Mucosa of gallbladder (tissue), 1 donor: ENCODE measurements around the gene WIZ. TPM values are rescaled to one million over a fixed set of nuclear protein-coding genes. Genes with fewer than 3 reads are reported as not detected.

ENCODE experiments used
- DNase-seq: peaks from one replicate; pipeline ENCODE4 v3.0.0-alpha.2; 2020; ENCODE audit warnings: low spot score
- total RNA-seq: library from RNA; stranded (reverse); gene quantifications from one replicate; pipeline ENCODE4 v1.2.1, GENCODE V29; 2021
- donor health status: DM: no; HTN: no; CAD: no.

The WIZ gene
- total RNA-seq, 1 donor from 2014 or later, result 48.7 TPM

DNA sequence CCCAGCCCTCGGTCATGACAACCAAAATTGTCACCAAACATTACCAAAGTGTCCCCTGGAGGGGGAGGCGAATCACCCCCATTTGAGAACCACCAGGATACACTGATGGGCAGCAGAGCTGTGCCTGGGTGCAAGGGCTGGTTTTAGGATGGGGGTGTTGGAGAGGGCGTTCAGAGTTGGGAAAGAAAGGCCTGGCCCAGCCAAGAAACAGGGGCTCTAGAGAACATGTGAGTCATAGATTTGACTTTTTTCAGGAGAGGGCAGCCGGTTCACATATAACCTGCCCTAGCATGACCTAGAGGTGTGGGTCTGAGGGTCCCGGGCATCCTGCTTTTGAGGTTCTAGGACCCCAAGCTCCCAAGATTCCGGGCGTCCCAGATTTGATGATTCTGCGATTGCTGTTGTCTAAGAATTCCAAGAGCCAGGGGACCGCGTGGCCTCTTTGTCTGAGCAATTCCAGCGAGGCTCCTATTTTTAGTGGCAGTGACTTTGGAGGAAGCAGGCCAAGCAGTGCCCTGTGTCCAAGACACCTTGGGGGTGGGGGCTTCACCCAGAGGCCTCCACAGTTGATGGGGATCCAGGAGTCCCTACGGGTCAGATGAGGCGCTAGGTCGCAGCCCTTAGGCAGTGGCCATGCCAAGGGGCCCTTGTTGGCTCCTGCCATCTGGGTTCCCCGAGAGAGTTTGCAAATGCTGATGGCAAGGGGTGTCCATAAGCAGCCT is 5.1 kb downstream of the WIZ start:
- DNase-seq, result no peak

DNA sequence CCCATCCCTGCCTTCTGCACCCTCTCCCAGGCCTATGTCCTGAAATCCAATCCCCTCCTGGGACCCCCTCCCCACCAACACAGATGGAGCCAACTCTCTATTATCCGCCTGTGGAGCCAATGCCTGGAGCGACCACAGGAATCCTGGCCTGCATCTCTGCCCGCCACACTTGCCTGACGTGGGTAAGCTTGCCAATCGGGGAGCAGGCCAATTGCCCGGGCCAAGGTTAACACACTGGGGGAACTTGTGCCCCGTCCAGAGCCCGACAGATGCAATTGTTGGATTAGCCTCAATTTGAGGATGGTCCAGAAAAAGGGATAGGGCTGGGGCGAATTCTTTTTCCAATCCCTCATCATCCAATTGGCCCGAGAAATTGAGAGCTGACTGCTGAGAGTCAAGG is 5.9 kb downstream of the WIZ start:
- DNase-seq, result no peak

DNA sequence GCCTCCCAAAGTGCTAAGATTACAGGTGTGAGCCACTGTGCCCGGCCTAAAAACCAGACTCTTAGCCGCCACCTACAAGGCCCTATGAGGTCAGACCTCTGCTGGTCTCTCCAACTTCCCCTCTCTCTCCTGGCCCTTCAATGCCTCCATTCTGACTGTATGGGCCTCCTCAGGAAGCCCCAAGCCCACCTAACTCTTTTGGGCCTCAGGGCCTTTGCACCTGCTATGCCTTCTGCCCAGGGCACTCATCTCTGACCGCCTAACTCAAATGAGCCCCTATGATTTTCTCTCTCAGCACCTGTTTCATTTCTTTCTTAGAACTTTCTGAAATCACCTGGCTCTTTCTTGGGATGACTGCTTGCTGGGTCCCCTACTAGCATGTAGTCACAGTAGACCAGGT is 6.4 kb downstream of the WIZ start:
- no peak for DNase-seq

DNA sequence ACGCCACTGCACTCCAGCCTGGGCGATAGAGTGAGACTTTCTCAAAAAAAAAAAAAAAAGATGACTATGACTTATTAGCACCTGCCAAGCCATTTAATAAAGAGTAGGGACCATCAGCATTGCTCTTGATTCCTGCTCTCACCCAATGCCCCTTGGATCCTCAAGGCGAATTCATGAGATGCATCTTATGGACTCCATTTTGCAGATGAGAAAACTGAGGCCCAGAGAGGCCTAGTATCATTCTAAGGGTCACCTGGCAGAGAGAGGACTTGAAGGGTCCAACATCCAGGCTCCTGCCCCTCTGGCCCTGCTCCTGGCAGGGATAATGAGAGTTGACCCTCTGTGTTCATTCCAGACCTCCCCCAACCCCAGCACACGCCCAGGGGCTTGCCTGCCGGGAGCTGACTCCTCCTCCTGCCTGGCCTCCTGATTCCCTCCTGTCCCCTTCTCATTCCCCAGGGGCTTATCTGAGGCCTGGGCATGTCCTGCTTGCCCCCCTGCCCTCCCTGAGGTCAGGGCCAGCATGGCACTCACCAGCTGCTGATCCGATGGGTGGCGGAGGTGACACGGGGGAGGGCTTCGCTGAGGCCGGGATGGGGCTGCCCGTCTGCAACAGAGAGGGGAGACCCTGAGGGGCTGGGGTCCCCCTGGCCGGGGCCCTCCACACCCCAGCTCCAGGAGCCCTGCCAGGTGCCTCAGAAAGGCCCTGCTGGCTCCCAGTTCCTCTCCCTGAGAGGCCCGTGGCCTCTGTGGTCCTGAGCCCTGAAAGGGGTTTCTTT is 7.4 kb downstream of the WIZ start:
- DNase-seq, result no peak

DNA sequence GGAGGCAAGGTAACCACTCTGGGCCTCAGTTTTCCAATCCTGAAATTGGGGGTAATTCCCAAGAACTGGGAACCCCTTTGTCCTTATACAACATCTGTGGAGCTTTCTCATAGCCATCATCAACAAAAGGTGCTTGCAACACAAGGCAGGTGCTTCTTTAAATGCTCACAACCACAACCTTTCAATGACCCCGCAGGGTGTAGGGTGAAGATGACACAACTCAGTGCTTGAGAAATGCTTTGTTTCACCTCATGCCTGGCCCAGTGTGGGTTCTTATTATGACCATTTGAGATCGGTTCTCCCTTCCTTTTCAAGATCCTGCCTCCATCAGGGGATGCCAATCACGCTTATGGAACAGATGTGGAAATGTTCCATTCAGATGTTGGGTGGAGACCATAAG is 8.4 kb downstream of the WIZ start:
- no peak for DNase-seq

DNA sequence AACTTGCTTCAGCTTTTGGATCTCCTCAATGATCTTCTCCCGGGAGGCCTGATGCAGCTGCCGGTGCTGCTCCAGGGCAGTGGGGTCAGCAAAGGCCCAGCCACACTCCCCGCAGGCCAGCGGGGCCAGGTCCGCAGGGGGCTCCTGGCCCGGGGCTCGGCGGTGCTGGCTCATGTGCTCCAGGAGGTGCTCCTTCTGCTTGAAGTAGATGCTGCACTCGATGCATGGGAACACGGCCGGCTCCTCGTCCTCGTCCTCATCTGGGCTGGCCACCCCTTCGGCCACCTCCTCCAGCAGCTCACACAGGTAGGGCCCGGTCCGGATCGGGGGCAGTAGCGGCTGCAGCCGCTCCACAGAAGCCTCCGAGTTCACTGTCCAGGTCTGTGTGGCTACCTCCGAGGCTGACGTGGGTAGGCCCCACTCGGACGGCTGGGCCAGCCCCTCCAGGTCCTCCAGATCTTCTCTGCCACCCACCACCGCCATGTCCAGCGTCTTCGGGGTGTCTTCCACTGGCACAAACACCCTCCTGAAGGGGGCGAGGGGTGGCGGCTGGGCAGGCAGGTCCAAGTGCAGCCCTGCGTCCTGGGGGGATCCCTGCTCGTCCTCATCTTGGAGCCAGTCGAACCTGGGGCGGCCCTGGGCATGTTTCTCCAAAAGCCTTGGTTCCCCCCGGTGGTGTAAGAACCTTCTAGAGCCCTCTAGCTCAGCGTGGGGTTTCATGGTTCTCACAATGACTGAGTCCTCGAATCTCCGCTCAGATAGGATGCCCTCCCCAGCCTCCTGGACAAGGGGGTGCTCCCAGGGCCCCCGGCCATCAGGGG is 9.7 kb downstream of the WIZ start:
- DNase-seq, result no peak

DNA sequence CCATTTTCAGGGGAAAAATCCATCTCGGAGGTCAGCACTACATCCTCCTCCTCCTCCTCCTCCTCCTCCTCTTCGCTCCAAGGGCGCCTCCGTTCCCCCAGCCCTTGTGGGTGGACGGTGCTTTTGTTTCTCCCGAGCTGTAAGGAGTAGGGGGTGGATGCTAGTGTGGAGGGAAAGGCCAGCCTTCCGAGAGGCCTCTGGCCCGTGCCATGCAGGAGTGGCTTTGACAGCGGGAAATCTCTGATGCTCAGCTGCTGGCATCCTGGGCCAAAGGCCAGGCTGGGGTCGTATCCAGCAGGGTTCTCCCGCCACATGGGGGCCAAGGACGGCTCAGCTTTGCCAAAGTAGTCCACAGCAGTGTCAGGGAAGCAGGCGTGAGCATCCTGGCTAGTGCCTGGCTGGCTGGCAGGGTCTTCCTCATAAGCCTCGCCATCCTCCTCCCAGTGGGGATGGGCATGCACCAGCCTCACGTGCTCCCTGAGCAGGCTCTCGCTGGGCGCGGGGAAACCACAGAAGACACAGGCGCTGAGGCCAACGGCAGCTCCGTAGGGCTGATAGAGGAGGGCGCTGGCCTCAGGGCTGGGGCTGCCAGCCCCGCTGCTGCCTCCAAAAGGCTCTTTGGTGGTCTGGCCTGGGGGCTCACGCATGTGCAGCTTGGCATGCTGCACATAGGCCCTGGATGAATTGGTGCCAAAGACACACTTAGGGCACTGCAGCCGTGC is 10.5 kb downstream of the WIZ start:
- no peak for DNase-seq

DNA sequence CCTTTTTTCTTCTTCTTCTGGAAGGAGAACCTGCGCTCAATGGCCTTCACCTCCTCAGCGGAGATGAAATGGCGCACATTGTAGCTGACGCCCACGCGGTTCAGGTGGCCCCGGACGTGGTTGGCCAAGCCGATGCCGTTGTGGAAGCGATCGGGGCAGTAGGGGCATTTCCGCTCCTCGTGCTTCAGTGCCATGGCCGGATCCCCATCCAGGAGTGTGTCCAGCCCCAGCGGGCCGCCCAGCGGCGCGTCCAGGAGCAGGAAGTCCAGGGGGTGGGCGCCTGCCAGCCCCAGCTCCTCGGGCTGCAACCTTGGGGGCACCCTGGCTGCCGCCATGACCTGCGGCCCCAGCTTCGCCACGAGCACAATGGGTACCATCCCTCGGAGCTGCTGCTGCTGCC is 11.2 kb downstream of the WIZ start:
- no peak for DNase-seq

DNA sequence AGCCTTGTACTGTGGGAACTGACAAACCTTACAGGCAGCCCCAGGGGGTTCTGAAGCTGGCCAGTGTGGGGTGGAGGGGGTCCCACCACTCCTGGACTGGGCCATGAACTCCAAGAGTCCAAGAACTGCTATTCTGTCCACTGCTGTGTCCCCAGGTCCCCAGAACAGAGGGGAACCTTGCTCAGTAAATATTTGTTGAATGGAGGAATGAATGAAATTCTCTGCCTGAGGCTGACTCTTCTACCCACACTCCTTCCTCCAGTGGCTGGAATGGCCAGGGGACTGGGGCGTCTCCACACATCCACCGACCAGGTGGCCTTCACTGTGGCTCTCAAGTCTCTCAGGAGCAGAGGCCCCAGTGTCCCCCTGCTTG is 11.6 kb downstream of the WIZ start:
- no peak for DNase-seq

DNA sequence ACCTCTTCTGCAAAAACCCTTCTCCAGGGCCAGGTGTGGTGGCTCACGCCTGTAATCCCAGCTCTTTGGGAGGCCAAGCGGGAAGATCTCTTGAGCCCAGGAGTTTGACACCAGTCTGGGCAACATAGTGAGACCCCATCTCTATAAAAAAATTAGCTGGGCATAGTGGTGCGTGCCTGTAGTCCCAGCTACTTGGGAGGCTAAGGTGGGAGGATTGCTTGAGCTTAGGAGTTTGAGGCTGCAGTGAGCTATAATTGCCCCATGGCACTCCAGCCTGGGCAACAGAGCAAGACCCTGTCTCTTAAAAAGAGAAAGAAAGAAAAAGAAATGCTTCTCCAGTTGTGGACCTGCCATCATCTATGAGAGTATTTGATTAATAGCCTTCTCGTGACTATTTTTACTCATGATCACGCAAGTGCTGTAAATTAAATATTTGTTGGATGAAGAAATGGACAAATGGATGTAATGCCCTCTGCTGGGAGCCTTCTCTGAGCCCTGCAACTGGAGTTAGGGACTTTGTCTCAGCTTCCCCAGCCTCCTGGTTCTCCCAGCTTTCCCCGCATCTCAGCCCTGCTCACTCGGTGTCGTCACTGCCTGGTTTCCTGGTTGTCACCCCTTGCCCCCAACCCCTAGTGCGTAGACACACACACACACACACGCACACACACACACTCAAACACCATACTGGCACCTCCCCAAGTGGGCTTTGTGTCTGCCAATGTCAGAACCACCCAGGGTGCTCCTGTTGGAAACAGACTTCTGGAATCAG is 12.2 kb downstream of the WIZ start:
- no peak for DNase-seq

DNA sequence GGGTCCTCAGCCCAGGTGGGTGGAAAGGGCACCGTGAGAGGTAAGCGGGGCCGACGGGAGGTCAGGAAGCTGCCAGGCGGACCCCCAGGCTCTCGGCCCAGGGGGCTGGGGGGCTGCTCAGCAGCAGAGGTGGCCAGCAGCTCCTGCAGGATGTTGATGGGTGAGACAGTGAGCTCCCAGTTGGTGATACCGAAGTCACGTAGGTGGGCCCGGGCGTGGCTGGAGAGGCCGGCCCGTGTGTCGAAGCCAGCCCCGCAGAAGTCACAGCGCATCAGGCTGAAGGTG is 13.0 kb downstream of the WIZ start:
- DNase-seq, result no peak

DNA sequence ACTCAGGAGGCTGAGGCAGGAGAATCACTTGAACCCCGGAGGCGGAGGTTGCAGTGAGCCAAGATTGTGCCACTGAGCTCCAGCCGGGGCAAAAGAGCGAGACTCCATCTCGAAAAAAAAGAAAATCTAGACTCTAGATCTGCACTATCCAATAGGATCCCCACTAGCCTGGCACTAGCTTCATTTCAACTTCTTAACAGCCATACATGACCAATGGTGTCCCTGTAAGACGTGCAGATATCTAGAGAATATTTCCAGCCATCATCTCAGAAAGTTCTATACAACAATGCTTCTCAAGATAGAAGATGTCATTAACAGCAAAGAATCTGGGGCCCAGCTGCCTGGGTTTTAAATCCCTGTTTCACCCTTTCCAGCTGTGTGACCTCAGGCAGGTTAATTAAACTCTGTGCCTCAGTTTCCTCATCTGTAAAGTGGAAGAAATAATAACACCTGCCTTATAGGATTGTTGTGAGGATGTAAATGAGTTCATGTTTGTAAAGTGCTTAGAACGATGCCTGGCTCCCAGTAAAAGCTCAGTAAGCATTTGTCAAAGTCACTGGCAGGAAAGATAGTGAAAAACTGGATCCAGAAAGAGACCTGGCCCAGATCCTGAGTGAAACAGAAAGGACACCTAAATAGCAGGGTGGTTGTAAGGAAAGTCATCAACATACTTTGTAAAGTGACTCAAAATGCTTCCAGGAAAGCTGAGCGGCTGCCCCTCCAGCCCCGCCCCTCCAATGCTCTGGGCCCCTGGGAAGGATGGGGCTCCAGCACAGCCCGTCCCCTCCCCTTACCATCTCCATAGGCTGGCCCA is 13.5 kb downstream of the WIZ start:
- no peak for DNase-seq

DNA sequence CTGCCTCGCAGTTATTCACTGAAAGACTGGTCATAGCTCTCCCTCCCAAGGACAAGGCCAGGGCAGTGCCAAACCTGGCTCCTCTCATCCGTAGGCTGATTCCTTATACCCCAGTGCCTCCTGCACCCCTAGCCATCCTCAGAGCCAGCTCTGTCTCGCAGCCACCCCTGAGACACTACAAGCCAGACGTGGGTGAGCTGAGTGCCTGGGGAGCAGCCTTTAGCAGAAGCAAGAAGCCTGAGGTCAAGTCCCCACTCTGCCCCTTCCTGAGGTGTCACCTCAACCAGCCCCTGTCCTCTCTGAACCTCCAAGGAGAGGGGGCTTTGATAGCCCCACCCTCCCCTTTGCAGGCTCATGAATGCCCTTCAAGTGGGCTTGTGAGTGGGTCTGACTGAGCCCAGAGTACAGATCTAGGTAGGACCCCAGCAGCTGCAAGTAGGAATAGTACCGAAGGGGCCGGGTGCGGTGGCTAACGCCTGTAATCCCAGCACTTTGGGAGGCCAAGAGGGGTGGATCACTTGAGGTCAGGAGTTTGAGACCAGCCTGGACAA is 16.2 kb downstream of the WIZ start:
- no peak for DNase-seq

DNA sequence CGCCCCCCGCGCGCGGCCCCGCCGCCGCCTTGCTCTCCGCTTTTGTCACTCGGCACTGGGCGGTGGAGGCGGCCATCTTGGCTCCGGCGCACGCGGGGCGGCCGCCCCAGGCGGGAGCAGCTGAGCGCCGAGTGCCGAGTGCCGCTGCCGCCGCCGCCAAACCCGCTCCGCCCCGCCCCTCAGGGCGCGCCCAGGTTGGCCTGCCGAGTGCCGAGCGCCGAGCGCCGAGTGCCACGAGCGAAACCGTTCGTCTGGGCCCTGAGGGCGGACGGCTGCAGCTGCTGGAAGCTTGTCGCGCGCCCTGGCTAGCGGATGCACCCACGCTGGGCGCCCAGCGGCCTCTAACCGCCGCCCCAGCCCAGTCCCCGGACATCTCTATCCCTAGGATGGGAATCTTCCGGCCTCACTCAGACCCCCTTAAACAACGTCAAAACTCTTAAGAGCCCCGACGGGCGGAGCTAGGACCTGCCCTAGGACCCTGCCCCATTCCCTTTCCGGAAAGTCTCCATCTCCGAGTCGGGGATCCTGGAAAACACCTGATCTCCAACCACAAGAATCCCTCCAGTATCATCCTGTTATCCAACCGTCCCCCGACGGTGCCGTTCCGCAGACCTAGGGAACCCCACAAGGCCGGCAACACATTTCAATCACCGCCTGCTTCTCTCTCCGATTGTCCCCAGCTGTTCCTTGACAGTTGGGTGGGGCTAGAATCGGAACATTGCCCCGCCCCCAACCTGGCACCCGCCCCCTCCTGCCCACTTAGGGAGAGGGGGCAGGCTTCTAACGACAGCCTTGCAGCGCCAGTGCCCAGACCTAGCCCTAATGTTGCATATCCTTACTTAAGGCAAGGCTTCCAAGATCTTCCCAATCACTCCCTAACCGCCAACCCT is 16.9 kb downstream of the WIZ start:
- DNase-seq, result peak; percentile 93

DNA sequence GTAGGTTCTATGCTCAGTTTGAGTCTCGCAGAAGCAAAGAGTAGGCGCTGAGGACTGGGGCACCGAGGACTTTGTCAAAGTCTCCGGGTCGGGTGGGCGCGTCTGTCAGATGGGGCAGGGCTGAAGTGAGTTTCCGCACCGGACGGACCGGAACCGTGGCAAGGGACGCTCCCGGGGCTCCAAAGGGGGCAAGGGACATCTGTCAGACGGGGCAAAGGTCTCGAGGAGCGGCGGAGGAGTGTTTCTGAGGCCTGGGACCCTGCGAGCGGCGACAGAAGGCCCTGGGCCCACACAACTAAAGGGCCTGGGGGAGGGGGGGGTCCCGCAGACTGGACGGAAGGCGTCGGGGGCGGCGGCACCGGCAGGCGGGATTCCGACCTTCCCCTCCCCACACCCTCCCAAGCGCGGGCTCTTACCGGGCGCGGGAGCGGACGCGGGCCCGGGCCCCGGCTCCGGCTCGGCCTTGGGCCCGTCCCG is 17.7 kb downstream of the WIZ start:
- DNase-seq, result no peak

DNA sequence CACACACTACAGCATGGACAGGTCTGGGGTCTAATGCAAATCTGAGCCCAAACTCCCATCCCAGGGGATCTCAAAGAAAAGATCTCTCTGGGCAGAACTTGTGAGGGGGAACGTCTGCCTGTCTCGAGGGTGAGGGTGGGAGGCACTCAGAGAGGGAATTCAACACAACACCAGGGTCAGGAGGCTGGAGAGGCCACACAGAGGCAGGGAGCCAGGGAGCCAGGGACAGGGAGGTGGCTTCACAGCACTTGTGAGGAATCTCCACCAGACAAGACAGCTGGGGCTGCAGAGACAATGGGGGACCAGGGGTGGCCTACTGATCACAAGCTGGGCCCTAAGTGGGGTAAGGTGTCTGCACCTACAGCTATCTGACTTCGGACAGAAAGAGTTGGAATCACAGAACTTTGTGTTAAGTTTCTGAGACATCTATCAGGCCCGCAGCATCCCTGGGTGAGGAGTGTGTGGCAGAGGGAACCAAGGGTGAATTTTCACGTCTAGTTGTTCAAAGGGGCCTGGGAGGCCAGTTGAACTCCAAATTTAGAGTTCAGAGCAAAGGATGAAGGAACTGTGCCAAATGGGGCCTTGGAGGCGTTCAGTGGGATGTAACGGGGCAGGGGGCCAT is 18.2 kb downstream of the WIZ start:
- DNase-seq, result no peak

DNA sequence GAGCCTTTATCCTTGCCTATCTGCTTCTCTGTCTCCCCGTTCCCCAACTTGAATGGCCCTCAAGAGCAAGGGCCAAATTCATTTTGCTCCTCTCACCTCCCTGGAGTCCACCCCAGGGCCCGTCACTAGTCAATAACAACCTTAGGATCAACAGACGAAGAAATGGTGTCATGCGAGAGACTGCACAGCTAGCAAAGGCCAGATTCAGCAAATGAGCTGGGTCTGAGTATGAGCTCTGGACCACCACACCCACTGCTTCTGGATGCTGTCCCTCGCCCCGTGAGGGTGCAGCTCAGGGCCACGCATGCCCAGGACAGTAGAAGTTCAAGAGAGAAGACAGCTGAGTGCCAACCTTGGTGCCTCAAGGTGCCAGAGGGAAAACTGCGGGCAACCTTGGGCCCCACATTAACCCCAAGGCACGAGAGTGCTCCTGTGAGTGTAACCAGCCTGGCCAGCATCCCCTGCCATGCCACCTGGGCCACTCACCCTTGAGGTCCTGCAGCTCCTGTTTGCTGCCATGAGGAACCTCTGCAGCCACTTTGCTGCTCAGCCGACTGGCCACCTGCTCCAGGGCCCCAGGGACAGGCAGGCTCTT is 19.1 kb downstream of the WIZ start:
- no peak for DNase-seq

DNA sequence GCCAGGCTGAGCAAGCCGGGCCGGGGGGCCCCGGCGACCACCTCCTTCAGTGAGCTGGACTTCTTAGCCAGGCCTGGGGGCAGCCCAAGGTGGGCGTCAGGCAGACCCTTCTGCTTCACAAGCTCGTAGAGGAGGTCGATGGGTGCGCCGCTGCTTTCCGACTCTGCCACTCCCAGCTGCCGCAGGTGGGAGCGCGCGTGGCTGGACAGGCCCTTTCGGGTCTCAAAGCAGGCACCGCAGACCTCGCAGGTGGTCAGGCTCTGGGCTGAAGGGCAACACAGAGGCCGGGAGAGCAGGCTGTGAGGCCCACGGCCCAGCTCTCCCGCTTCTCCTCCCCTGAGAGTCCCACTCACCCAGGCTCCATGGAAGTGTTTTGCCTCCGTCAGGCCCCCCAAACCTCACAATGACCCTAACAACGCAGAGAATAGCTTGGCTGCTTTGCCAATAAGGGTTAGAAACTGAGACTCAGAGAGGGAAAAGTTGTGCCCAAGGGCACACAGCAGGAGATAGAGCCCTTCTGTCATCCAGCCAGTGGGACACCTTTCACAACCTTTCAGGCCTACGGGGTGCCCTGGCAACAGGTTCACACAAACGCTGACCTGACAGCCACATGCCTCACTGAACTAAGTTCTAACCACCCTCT is 19.8 kb downstream of the WIZ start:
- no peak for DNase-seq
